Adrenal gland (tissue), 5 donors: ENCODE measurements around the gene SNRNP48.

Experiments used
- CTCF ChIP-seq, 6 experiments: fragments of 450-650 bp in 4 of 6; fragments of 200-600 bp in 2 of 6; sonication (generic) in 1 of 6; IDR thresholded peaks; 1 replicate in 5 of 6; 2 replicates in 1 of 6; pipeline versions ENCODE4 v1.5.1 to v1.8.0; 2016 to 2021; ENCODE audit warnings: antibody characterized with exemption in 6 of 6, mild to moderate bottlenecking in 2 of 6, moderate library complexity in 1 of 6
- POLR2A ChIP-seq, 2 donors: fragments of 450-650 bp; IDR thresholded peaks; one replicate each; pipeline ENCODE4 v1.6.1; 2017; ENCODE audit warnings: antibody characterized with exemption in 2 of 2, mild to moderate bottlenecking in 2 of 2, moderate library complexity in 1 of 2
- donor health status: DM: no; HTN: no; CAD: no.

- TF ChIP-seq CTCF (IDR thresholded peaks at IDR 0.05) (no peak), POLR2A (IDR thresholded peaks at IDR 0.05) (no peak)
Observed at GRCh38 chr6:7591770-7592169, 1.8 kb downstream of the SNRNP48 start.
